Measurements from ENCODE around the gene COPS7A. TPM values are rescaled to one million over a fixed set of nuclear protein-coding genes. Genes with fewer than 3 reads are reported as not detected.

COPS7A gene
- total RNA-seq, 1 experiment from 2014 or later: 88.7 TPM

- peaks cover 12% of the 10 kb centered on the region; the same call in 1 of the 2 replicates for H3K4me1 ChIP-seq (replicated peaks; ENCODE audit: insufficient read depth)
- H3K36me3 ChIP-seq (ENCODE audit: low read depth): peaks cover 14% of the 10 kb centered on the region; the same call in 1 of the 2 replicates
- H3K79me2 ChIP-seq (ENCODE audit: low read depth): peaks cover 17% of the 10 kb centered on the region
- DNase-seq: no peak
- H3K27ac ChIP-seq: no peak overlapping the region
- POLR2A ChIA-PET (ENCODE audit: unreplicated experiment): interaction anchor here (0.7 kb wide), 1 partner anchor 135 kb away, joined by 6 read pairs; no protein-coding TSS in a partner anchor
- no peaks in the 10 kb centered on the region for H4K20me1 ChIP-seq (ENCODE audit: insufficient read depth)
- no peaks in the 10 kb centered on the region for H3K27me3 ChIP-seq (ENCODE audit: insufficient read depth, low read depth)
- BruUV-seq (replicated peaks): no TSS peak
- H3K4me3 ChIP-seq: no peak overlapping the region
- intact Hi-C loops (cut with micrococcal nuclease; ENCODE audit: unreplicated experiment): no loop called here
- no peak overlapping the region for H2AFZ ChIP-seq
- no peak for TF ChIP-seq EZH2 (IDR thresholded peaks at IDR 0.05; ENCODE audit: low read depth)
- no peak for TF ChIP-seq CTCF (conservative IDR thresholded peaks at IDR 0.05)
- no peak overlapping the region for H3K4me2 ChIP-seq
- CTCF ChIA-PET: no interaction called here
- no peaks in the 10 kb centered on the region for H3K9me2 ChIP-seq (ENCODE audit: insufficient read depth)
- no peaks in the 10 kb centered on the region for H3K9me3 ChIP-seq (ENCODE audit: insufficient read depth, low read depth)
- H3F3A ChIP-seq (ENCODE audit: insufficient read depth, low read depth): peaks cover 3% of the 10 kb centered on the region; the same call in 1 of the 2 replicates
Measured at GRCh38 chr12:6729186-6729585, 5.3 kb downstream of the COPS7A start.

GRCh38 chr12:6730169-6730568 is 6.3 kb downstream of the COPS7A start:
- no peak overlapping the region for H3K4me2 ChIP-seq
- ChIA-PET CTCF (no interaction called here), POLR2A (ENCODE audit: unreplicated experiment) (interaction anchor here (0.6 kb wide), 2 partner anchors 22 to 78 kb away, joined by 4 to 5 read pairs; no protein-coding TSS in a partner anchor)

More at GRCh38 chr12:6730169-6730568, 6.3 kb downstream of the COPS7A start:
- Histone ChIP-seq H3K27ac (no peak overlapping the region), H4K20me1 (ENCODE audit: insufficient read depth) (no peaks in the 10 kb centered on the region), H3K4me3 (no peak overlapping the region), H3K9me2 (ENCODE audit: insufficient read depth) (no peaks in the 10 kb centered on the region), H3K4me1 (replicated peaks; ENCODE audit: insufficient read depth) (peaks cover 4% of the 10 kb centered on the region; the same call in 1 of the 2 replicates), H2AFZ (no peak overlapping the region), H3K27me3 (ENCODE audit: insufficient read depth, low read depth) (no peaks in the 10 kb centered on the region), H3K9me3 (ENCODE audit: insufficient read depth, low read depth) (no peaks in the 10 kb centered on the region), H3K79me2 (ENCODE audit: low read depth) (peaks cover 8% of the 10 kb centered on the region), H3K36me3 (ENCODE audit: low read depth) (peaks cover 14% of the 10 kb centered on the region; the same call in 1 of the 2 replicates), H3F3A (ENCODE audit: insufficient read depth, low read depth) (0 out of 2 replicates have a peak, but pooled peaks cover 1% of the 10 kb centered on the region)
- DNase-seq: no peak
- no TSS peak for BruUV-seq (replicated peaks)
- intact Hi-C loops (cut with micrococcal nuclease; ENCODE audit: unreplicated experiment): no loop called here
- TF ChIP-seq CTCF (conservative IDR thresholded peaks at IDR 0.05) (no peak), EZH2 (IDR thresholded peaks at IDR 0.05; ENCODE audit: low read depth) (no peak)
